H1 (cell line): ENCODE results near the gene PDE4D. TPM values are rescaled to one million over a fixed set of nuclear protein-coding genes. Genes with fewer than 3 reads are reported as not detected.

Experiments
- CTCF ChIA-PET: fragments of 300-600 bp; sonication (Branson Sonifier 250); formaldehyde crosslinking; loops from one replicate; lab custom pipeline; 2021; ENCODE audit not compliant: partially characterized antibody; lab: Charles Lee
- POLR2A ChIA-PET: fragments of 300-600 bp; sonication (Branson Sonifier 250); formaldehyde crosslinking; loops from one replicate; lab custom pipeline; 2021; ENCODE audit warnings: inconsistent platforms; ENCODE audit not compliant: partially characterized antibody; lab: Charles Lee
- DNase-seq, 2 experiments: peaks; one replicate each; pipeline versions ENCODE4 v3.0.0 to v3.0.0-alpha.2; 2010 to 2022; ENCODE audit warnings: low spot score in 2 of 2, low read depth in 1 of 2, mixed read lengths in 1 of 2
- FAIRE-seq: peaks from 2 replicates; lab custom pipeline; 2011; peaks lifted over from hg19 to GRCh38; lab: Jason Lieb, UNC
- H2AFZ ChIP-seq: 2 replicates; pipeline ENCODE4 v1.8.1; 2012; ENCODE audit warnings: low read length, inconsistent platforms
- H2AK5ac ChIP-seq: 2 replicates; pipeline ENCODE4 v1.6.1; 2013; ENCODE audit warnings: low read depth, low read length
- H2BK120ac ChIP-seq: replicated peaks from 2 replicates; pipeline ENCODE3; 2013; ENCODE audit warnings: low read depth, low read length, inconsistent platforms
- H2BK12ac ChIP-seq: 2 replicates; pipeline ENCODE4 v1.6.1; 2013; ENCODE audit warnings: low read depth, low read length
- H2BK15ac ChIP-seq: 2 replicates; pipeline ENCODE4 v1.6.1; 2013; ENCODE audit warnings: low read length
- H2BK20ac ChIP-seq: 2 replicates; pipeline ENCODE4 v1.6.1; 2013; ENCODE audit warnings: low read length
- H2BK5ac ChIP-seq: 2 replicates; pipeline ENCODE4 v1.6.1; 2013; ENCODE audit warnings: low read depth, low read length
- H3K14ac ChIP-seq: 2 replicates; pipeline ENCODE4 v1.6.1; 2013; ENCODE audit warnings: inconsistent platforms; ENCODE audit not compliant: insufficient read length
- H3K18ac ChIP-seq: 2 replicates; pipeline ENCODE4 v1.6.1; 2013; ENCODE audit warnings: low read length; ENCODE audit errors: extremely low read depth
- H3K23ac ChIP-seq: 2 replicates; pipeline ENCODE4 v1.6.1; 2013; ENCODE audit warnings: inconsistent platforms; ENCODE audit not compliant: insufficient read length
- H3K23me2 ChIP-seq: 2 replicates; pipeline ENCODE4 v1.6.1; 2013; ENCODE audit warnings: low read depth, low read length
- H3K27ac ChIP-seq: 2 replicates; pipeline ENCODE4 v1.6.1; 2011; ENCODE audit warnings: low read depth, low read length, inconsistent platforms
- H3K27me3 ChIP-seq, 4 experiments: replicated peaks in 1 of 4; 1 replicate in 1 of 4; 2 replicates in 3 of 4; pipeline versions ENCODE4 v1.6.1 to v1.8.1; 2011 to 2013; ENCODE audit warnings: low read length in 3 of 4, mild to moderate bottlenecking in 3 of 4, inconsistent platforms in 2 of 4, mixed read lengths in 2 of 4, moderate library complexity in 1 of 4; ENCODE audit not compliant: control insufficient read depth in 3 of 4, insufficient read depth in 3 of 4; ENCODE audit errors: extremely low read depth in 1 of 4
- H3K36me3 ChIP-seq, 4 experiments: 2 replicates each; pipeline versions ENCODE4 v1.6.1 to v1.8.1; 2011 to 2013; ENCODE audit warnings: mild to moderate bottlenecking in 4 of 4, low read length in 3 of 4, moderate library complexity in 2 of 4, control low read depth in 1 of 4, inconsistent platforms in 1 of 4; ENCODE audit not compliant: insufficient read depth in 4 of 4, control insufficient read depth in 2 of 4
- H3K4ac ChIP-seq: replicated peaks from 2 replicates; pipeline ENCODE3; 2013; ENCODE audit warnings: low read length, low read depth, mixed read lengths, inconsistent platforms; ENCODE audit not compliant: insufficient read length
- H3K4me1 ChIP-seq, 4 experiments: replicated peaks in 1 of 4; 1 replicate in 1 of 4; 2 replicates in 3 of 4; pipeline versions ENCODE4 v1.6.1 to v1.8.1; 2011 to 2013; ENCODE audit warnings: low read length in 3 of 4, inconsistent platforms in 2 of 4, mixed read lengths in 1 of 4; ENCODE audit not compliant: insufficient read depth in 4 of 4, control insufficient read depth in 3 of 4
- H3K4me2 ChIP-seq, 2 experiments: 2 replicates each; pipeline versions ENCODE4 v1.6.1 to v1.8.1; 2011 to 2013; ENCODE audit warnings: low read depth in 2 of 2, low read length in 2 of 2, control low read depth in 1 of 2, inconsistent platforms in 1 of 2, mild to moderate bottlenecking in 1 of 2; ENCODE audit not compliant: insufficient read depth in 1 of 2
- H3K4me3 ChIP-seq, 4 experiments: fragments of 200-600, 300-600 bp in 1 of 4; sonication (generic), shearing (Covaris generic), sonication (Bioruptor Twin) in 1 of 4; 2 replicates each; pipeline versions ENCODE4 v1.5.1 to v1.8.1; 2011 to 2016; ENCODE audit warnings: low read length in 4 of 4, low read depth in 3 of 4, control low read depth in 2 of 4, inconsistent platforms in 2 of 4, mild to moderate bottlenecking in 2 of 4, mixed read lengths in 1 of 4, moderate library complexity in 1 of 4; ENCODE audit not compliant: insufficient read depth in 2 of 4; ENCODE audit errors: extremely low read depth in 1 of 4
- H3K56ac ChIP-seq: replicated peaks from 2 replicates; pipeline ENCODE3; 2013; ENCODE audit warnings: low read depth, mild to moderate bottlenecking, mixed read lengths, low read length, inconsistent platforms; ENCODE audit not compliant: insufficient read length
- H3K79me1 ChIP-seq: 2 replicates; pipeline ENCODE4 v1.6.1; 2013; ENCODE audit warnings: low read depth, low read length, control low read depth
- H3K79me2 ChIP-seq, 2 experiments: 2 replicates each; pipeline versions ENCODE4 v1.6.1 to v1.8.1; 2012 to 2013; ENCODE audit warnings: low read length in 2 of 2, mild to moderate bottlenecking in 2 of 2, inconsistent platforms in 1 of 2; ENCODE audit not compliant: insufficient read depth in 2 of 2, control insufficient read depth in 1 of 2
- H3K9ac ChIP-seq, 4 experiments: replicated peaks in 1 of 4; 1 replicate in 1 of 4; 2 replicates in 3 of 4; pipeline versions ENCODE4 v1.6.1 to v1.8.1; 2011 to 2013; ENCODE audit warnings: low read depth in 3 of 4, low read length in 3 of 4, control low read depth in 2 of 4, mild to moderate bottlenecking in 2 of 4, moderate library complexity in 2 of 4, inconsistent platforms in 1 of 4; ENCODE audit errors: extremely low read depth in 1 of 4
- H3K9me3 ChIP-seq, 2 experiments: 2 replicates each; pipeline versions ENCODE4 v1.6.1 to v1.8.1; 2012 to 2013; ENCODE audit warnings: mild to moderate bottlenecking in 2 of 2, moderate library complexity in 2 of 2, control low read depth in 1 of 2, inconsistent platforms in 1 of 2, low read depth in 1 of 2, low read length in 1 of 2, mixed read lengths in 1 of 2; ENCODE audit not compliant: insufficient read depth in 2 of 2
- H4K20me1 ChIP-seq, 2 experiments: replicated peaks in 1 of 2; 2 replicates each; pipeline versions ENCODE3 to v1.8.1; 2011 to 2013; ENCODE audit warnings: inconsistent platforms in 2 of 2, low read length in 2 of 2, mild to moderate bottlenecking in 1 of 2; ENCODE audit not compliant: insufficient read depth in 2 of 2, control insufficient read depth in 1 of 2
- H4K5ac ChIP-seq: 2 replicates; pipeline ENCODE4 v1.6.1; 2013; ENCODE audit warnings: low read length, low read depth, mixed read lengths, inconsistent platforms; ENCODE audit not compliant: insufficient read length
- H4K8ac ChIP-seq: 2 replicates; pipeline ENCODE4 v1.8.0; 2013; ENCODE audit warnings: mild to moderate bottlenecking, moderate library complexity, low read length, inconsistent platforms; ENCODE audit not compliant: insufficient read depth; ENCODE audit errors: extremely low read depth
- H4K91ac ChIP-seq: replicated peaks from 2 replicates; pipeline ENCODE3; 2013; ENCODE audit warnings: low read length, mixed read lengths, inconsistent platforms; ENCODE audit not compliant: insufficient read length
- POU5F1 ChIP-seq: IDR thresholded peaks from 2 replicates; pipeline ENCODE4 v1.6.1; 2011; ENCODE audit warnings: low read depth, mild to moderate bottlenecking, low read length, moderate library complexity
- WGBS, 2 experiments: shearing (Covaris generic) in 1 of 2; methylation state at CpG; one replicate each; pipeline versions ENCODE4 v1.1.6 to v1.1.7; 2013 to 2015; ENCODE audit warnings: low lambda C conversion rate in 2 of 2, mixed read lengths in 2 of 2, inconsistent platforms in 1 of 2, low coverage in 1 of 2, missing lambda C conversion rate in 1 of 2; ENCODE audit not compliant: insufficient replicate concordance in 2 of 2, insufficient coverage in 1 of 2, insufficient read length in 1 of 2; ENCODE audit errors: extremely low coverage in 1 of 2, missing lambda C conversion rate in 1 of 2; 5-methylcytosine and 5-hydroxymethylcytosine counted together
- polyA plus RNA-seq, 7 experiments: library from polyadenylated mRNA; depleted of rRNA in 3 of 7; stranded (reverse) in 5 of 7; unstranded in 2 of 7; fragments of >200 nt in 5 of 7; fragments of 200-250 nt in 2 of 7; gene quantifications; 1 replicate in 5 of 7; 2 replicates in 1 of 7; 4 replicates in 1 of 7; pipeline versions ENCODE4 v1.2.1 to v1.2.3, GENCODE V29; 2011 to 2013; ENCODE audit warnings: missing spikeins in 2 of 7, mixed read lengths in 2 of 7
- total RNA-seq: library from RNA; stranded (reverse); fragmentation: NEBNext Ultra II Directional; extraction: Animal tissue kit (Norgen Biotek cat#: 25700); gene quantifications from 2 replicates; pipeline ENCODE4 v1.2.1, GENCODE V29; 2021

Gene PDE4D
- total and polyA plus RNA-seq, 2 of the 8 experiments (the other 6 are each of a cell fraction or from before 2014, with no cell fraction given): 2.3 to 3.7 TPM

GRCh38 chr5:59003124-59003523, 890.4 kb downstream of the PDE4D start:
- ChIA-PET CTCF (interaction anchor here (0.9 to 14.8 kb wide), 9 partner anchors 10 to 171 kb away, joined by 3 to 206 read pairs (median 4); no protein-coding TSS in a partner anchor), POLR2A (interaction anchor here (0.5 to 1.1 kb wide), 2 partner anchors 15 to 41 kb away, joined by 3 read pairs; no protein-coding TSS in a partner anchor)
- no peaks in the 10 kb centered on the region for H3K79me1 ChIP-seq
- no peaks in the 10 kb centered on the region for H3K36me3 ChIP-seq
- H2BK12ac ChIP-seq: peak overlapping the region; percentile 13; the same call in 1 of the 2 replicates
- peak overlapping the region in 1 of 2 experiments; percentile 52; a peak in 1 of 4 replicates for H3K4me2 ChIP-seq
- H3K27ac ChIP-seq: no peak overlapping the region
- FAIRE-seq: no peak
- H3K18ac ChIP-seq: peak overlapping the region; percentile 55; the same call in 1 of the 2 replicates
- H2AK5ac ChIP-seq: no peak overlapping the region
- no peak overlapping the region for H3K9ac ChIP-seq
- no peak overlapping the region for H4K8ac ChIP-seq
- no peak overlapping the region for H4K5ac ChIP-seq
- no peaks in the 10 kb centered on the region for H3K23me2 ChIP-seq
- H3K27me3 ChIP-seq: no peaks in the 10 kb centered on the region
- no peak overlapping the region for H3K56ac ChIP-seq
- no peaks in the 10 kb centered on the region for H4K20me1 ChIP-seq
- H4K91ac ChIP-seq: no peak overlapping the region
- no peak overlapping the region for H2BK15ac ChIP-seq
- 82% methylated on average over 4 of the region's 4 CpGs; no CpG with 5 or more reads in 1 of the 2 experiments for WGBS, 2 experiments
- DNase-seq: no peak
- no peaks in the 10 kb centered on the region; a peak in 1 of 4 replicates for H3K9me3 ChIP-seq
- H2AFZ ChIP-seq: no peak overlapping the region
- no peak overlapping the region for H2BK20ac ChIP-seq
- H3K23ac ChIP-seq: no peak overlapping the region
- H3K4ac ChIP-seq: peak overlapping the region; percentile 10
- H2BK5ac ChIP-seq: no peak overlapping the region
- no peaks in the 10 kb centered on the region for H3K79me2 ChIP-seq
- H3K4me1 ChIP-seq: peaks cover 2 to 14% (median 10%) of the 10 kb centered on the region in 4 experiments; a peak in 6 of 7 replicates
- no peak for TF ChIP-seq POU5F1
- H2BK120ac ChIP-seq: no peak overlapping the region
- H3K14ac ChIP-seq: no peak overlapping the region
- H3K4me3 ChIP-seq: no peak overlapping the region
